ENCODE results near the gene DYRK1A.
"Not testable (repeated sequence)": the region's sequence is repeated elsewhere in the genome, so short reads cannot be mapped to it uniquely, and the experiment has no call there.

The DYRK1A gene

GRCh38 chr21:37490084-37490483 is 123.5 kb downstream of the DYRK1A start:
- no peak for DNase-seq

DNA sequence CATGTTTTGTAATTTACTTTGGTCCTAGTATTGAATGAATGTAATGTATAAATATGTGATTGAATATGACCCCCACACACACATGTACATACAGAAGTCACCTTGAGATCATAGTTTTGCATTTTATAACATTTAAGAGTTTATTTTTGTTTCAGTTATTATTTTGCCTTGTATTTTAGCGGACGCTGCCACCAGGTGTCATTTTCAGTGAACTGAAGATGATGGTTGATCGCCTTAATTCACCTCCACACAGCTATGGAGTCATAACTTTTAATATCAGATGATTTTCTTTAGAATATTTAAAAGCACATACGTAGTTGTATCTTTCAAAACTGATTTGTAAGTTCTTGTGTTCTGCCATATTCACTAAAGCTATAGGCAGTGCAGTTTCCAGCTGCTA is 130.4 kb downstream of the DYRK1A start:
- no peak for DNase-seq

DNA sequence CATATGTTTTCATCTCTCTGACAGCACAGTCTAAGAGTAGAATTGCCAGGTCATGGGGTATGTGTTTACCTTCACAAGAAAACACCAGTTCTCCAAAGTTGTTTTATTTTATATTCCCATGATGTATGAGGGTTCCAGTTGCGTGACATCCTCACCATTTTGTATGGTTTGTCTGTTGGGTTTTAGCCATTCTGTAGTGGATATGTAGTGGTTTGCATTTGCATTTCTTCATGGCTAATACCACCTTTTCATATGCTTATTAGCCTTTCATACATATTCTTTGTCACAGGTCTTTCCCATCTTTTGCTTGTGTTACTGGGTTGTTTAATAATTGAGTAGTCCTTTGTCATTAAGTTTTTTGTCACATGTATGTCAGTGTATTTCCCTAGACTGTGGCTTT is 132.1 kb downstream of the DYRK1A start:
- no peak for DNase-seq

GRCh38 chr21:37502947-37503346 is 136.4 kb downstream of the DYRK1A start:
- DNase-seq = no peak

DNA sequence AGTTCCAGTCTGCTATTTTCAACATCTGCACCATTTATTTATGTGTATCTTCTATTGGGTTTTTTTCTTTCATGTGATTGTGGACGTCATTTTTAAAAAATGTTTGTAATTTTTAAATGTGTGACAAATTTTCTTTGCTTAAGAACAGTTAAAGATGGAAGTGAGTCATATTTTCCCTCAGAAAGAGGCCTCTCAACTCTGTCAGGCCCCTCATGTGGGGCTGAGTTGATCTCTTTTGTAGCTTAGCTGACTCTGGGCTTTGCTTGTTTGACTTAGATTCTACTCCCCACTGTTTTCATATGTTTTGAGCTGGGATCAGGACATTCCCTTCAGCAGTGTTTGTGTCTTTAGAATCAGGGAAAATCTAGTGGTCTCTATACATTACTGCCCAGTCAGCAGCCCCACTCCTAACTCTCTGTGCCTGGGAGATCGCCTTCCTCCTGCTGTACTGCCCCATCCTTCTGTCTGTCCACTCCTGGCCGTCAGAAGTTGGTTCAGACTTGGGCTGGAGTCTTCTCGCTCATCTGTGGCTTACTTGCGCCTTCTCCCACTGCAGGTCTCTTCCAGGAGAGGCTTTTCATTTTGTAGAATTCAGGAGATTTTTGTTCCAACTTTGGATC is 137.4 kb downstream of the DYRK1A start:
- no peak for DNase-seq

DNA sequence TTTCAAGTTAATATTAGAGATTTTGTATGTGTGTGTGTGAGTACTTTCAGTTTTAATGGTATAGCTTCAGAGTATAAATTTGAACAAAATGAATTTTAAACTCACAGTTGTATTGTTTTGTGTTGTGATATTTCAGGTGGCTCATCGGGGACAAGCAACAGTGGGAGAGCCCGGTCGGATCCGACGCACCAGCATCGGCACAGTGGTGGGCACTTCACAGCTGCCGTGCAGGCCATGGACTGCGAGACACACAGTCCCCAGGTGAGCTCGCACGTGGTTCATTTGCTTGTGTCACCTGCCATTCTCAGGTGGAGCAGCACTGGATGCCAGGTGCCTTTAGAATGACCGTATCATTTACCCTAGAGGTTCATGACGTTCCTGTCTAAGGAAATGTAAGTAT is 139.4 kb downstream of the DYRK1A start:
- no peak for DNase-seq

DNA sequence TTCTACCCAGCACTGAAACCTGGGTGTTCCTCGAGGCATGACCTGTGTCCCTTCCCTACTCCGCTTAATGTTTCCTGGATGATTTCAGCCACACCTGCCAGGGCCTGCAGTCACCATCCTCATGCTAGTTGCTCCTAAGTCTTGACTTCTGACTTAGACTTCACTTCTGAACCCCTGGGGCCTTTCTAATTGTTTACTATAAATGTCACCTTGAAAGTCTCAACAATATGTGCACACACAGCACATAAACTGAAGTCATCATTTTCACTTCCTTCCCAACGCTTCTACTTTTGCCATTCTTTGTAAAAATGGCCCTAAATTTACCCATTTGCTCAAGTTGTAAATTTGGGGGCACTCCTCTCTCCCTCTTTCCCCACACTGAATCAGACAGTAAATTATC is 141.1 kb downstream of the DYRK1A start:
- DNase-seq = no peak

GRCh38 chr21:37508341-37508740 is 141.8 kb downstream of the DYRK1A start:
- DNase-seq = no peak

DNA sequence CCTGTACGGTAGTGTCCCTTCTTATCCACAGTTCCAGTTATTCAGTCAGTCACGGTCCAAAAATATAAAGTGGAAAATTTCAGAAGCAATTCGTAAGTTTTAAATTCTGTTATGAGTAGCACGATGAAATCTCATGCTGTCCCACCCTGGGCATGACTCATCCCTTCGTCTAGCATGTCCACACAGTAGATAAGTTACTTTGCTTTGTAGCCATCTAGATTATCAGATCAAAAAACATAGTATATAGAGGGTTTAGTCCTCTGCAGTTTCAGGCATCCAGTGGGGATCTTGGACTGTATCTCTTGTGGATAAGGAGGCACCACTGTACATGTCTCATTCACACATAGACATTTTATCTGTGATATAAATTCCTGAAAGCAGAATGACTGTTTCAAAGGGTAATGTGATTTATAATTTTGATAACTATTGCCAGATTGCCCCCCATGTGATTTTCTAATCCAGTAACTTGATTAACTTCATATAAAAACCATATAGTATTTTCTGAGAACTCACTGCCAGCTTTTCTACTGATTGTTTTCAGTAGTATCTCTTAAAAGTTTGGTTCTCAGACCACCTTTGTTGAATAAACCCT is 143.3 kb downstream of the DYRK1A start:
- no peak for DNase-seq

- DNase-seq = no peak
These were observed 145.3 kb downstream of the DYRK1A start for GRCh38 chr21:37511848-37512247.

GRCh38 chr21:37513383-37513782 is 146.8 kb downstream of the DYRK1A start:
- DNase-seq = no peak

DNA sequence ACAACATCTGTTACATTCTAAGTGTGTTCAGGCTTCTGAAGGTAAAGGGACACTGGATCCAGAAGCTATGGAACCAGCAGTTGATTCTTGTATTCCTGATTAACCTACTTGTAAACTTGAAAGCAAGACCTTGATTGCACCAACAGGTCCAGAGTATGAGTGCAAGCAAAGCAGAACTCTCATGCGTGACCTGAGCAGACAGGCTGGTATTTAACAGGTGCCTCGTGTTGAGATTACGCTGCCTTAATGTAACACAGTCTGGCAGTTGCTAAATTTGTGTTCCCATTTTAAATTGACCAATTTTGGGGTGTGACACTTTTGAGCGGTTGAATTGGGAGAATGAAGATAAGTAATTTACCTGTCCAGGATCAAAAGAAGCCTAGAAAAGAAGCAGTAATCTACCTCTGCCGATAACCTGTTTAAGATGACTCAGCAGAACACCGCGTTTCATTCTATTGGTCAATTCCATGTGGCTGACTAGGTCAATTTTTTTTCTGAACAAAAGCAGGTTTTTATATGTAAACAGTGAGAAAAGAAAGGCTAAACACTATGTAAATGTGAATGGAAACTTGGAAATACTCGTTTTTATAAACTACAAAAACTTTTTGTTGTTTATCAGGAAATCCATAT is 147.6 kb downstream of the DYRK1A start:
- no peak for DNase-seq

DNA sequence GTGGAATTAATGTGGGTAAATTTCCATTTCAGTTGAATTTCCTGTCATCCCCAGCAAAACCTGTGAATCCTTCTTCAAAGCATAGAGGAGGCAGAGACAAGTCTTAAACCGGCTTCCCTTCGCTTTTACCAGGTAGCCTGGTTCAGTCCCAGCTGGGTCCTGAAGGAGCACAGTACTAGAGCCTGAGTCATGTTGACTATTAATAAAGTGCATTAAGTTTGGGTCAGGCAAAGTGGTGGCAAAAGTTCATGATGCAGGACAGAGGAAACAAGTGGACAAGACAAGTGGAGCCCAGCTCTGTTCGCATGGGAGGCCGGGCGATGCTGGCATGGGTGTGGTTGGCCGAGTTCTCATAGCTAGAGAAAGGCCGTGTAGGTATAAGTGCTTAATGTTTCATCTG is 150.4 kb downstream of the DYRK1A start:
- DNase-seq = no peak

GRCh38 chr21:37520801-37521200 is 154.2 kb downstream of the DYRK1A start:
- no peak for DNase-seq

GRCh38 chr21:37521658-37522057 is 155.1 kb downstream of the DYRK1A start:
- no peak for DNase-seq

GRCh38 chr21:37522641-37523295 is 156.2 kb downstream of the DYRK1A start:
- DNase-seq = no peak

DNA sequence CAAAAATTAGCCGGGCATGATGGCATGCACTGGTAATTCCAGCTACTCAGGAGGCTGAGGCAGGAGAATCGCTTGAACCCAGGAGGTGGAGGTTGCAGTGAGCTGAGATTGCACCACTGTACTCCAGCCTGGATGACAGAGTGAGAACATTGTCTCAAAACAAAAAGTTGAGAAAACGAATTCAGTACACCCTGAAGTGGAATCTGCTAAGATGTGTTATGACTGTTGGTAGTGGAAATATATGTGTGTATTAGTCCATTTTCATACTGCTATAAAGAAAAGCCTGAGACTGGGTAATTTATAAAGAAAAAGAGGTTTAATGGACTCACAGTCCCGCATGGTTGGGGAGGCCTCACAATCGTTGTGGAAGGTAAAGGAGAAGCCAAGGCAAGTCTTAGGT is 158.4 kb downstream of the DYRK1A start:
- not testable (repeated sequence) for DNase-seq

DNA sequence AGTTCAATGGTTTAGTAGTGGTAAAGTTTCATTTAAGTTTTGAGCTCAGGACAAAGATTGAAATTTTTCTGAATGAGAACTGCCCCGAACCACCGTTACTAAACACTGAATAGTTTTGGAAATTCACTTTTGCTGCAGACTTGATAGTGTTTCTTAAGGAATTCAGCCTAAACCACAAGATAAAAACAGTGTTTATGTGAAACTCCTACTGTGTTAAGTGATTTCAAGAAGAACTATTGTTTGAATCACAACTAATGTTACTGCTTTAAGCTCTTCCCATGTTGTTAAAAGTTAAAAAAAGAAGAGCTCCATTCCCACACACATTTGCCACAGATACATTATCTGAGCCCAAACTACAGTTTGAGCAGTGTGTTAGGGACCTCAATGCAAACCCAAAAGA is 159.2 kb downstream of the DYRK1A start:
- no peak for DNase-seq

- no peak for DNase-seq
These were observed 160.5 kb downstream of the DYRK1A start for GRCh38 chr21:37527103-37527502.

DNA sequence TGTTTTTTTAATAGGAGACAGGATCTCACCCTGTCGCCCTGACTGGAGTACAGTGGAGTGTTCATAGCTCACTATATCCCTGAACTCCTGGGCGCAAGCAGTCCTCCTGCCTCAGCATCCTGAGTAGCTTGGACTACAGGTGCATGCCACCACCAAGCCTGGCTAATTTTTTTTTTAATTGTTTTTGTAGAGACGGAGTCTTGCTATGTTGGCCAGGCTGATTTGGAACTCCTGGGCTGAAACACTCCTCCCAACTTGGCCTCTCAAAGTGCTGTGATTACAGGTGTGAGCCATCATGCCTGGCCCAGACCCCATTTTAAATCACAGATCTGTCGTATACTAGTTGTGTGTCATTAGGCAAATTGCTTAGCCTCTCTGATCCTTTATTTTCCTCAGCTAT is 161.1 kb downstream of the DYRK1A start:
- DNase-seq = no peak

DNA sequence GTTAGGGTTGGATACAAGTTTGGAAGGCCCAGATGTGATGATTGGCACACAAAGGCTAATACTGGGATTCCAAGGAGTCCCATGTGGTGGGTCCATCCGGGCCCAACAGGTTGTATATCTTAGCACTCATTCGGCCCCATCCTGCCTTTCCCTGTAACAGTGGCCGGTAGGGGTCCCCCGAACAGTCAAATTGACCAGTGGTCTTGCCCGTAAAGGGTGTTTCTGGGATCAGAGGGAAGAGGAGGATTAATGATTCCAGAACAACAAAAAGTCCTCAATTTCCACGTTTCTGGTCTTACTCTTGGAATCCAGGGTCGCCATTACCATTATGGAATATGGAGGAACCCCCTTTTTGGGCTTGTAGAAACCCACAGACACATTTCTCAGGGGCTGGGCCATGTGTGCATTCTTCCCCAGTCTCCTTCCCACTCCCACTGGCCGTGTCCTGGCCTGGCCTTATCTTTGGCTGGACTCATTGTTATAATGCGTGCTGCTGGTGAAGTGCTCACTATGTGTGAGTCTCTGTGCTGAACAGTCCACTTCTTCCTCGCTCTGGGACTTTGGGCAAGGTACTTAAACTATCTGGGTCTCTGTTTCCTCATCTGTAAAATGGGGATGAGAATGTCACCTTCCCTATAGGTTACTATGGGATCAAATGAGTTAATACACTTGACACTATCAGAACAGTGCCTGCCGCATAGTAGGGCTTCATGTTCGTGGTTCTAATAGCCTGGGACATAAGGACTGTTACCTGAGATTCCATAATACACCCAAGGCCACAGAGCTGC is 161.8 kb downstream of the DYRK1A start:
- DNase-seq = no peak

GRCh38 chr21:37529649-37530048 is 163.1 kb downstream of the DYRK1A start:
- DNase-seq = no peak

DNA sequence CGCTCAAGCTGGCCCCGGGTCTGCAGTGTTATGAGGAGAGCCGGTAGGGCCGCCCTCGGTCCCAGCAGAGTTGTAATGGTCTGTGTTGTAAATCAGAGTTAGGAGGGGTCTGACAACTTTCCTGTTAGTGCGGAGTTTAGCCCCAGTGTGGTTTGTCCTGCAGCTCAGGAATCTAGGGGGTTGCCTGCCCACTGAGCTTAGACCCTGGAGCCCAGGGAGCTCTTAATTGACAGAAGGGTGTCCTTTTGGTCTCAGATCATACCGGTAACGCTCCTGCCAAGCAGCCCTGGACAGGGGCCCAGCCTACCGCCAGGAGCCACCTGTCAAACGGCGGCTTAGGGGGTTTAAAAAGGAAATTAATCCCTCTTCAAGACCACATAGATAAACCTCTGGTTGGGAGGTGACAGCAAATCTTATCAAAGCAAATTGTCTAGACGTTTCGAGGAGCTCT is 164.4 kb downstream of the DYRK1A start:
- no peak for DNase-seq

Measured in DMS 273 treated with DMSO at 0.1 percent for 48 hours (cell line).